ENCODE data around the gene TBC1D4.
"Not testable (repeated sequence)": the region's sequence is repeated elsewhere in the genome, so short reads cannot be mapped to it uniquely, and the experiment has no call there.

DNA sequence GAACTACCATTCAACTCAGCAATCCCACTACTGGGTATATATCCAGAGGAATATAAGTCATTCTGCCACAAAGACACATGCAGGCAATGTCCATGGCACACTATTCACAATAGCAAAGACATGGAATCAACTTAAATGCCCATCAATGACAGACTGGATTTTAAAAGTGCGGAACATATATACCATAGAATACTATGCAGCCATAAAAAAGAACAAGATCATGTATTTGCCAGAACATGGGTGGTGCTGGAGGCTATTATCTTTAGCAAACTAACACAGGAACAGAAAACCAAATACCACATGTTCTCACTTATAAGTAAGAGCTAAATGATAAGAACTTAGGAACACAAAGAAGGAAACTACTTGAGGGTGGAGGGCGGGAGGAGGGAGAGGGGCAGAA lies 47.8 kb downstream of the TBC1D4 start:
- not testable (repeated sequence) for TF ChIP-seq POLR2A (IDR thresholded peaks at IDR 0.05; ENCODE audit: low read length); GATA1 (IDR thresholded peaks at IDR 0.05; ENCODE audit: low read depth, low read length)

Measured in erythroblast (primary cell).